ENCODE measurements around the gene RPS19.

The RPS19 gene

GRCh38 chr19:41859618-41860418, at the start of gene RPS19:
RPS19 (plus strand) TSS chr19:41860255; CDS start chr19:41860775, 520 bp downstream.
- peak within 1 kb of the TSS; percentile 99 for H3K4me3 ChIP-seq (ENCODE audit: low read depth, low read length)
- in situ Hi-C loops (cut with HindIII; ENCODE audit: low pct_ligation_motif_present, low sequenced_read_pairs) = no loop called here
- no peaks in the 10 kb centered on the region for H3K27me3 ChIP-seq (replicated peaks)
- H3K36me3 ChIP-seq (replicated peaks) = peaks cover 41% of the 10 kb centered on the region
- H3K27ac ChIP-seq = peak within 1 kb of the TSS; percentile 82
- peak; percentile 71 for TF ChIP-seq CTCF (IDR thresholded peaks at IDR 0.05; ENCODE audit: low read depth, low read length, missing control alignments)
- peak; percentile 95 for DNase-seq

GRCh38 chr19:41810301-41810700, 49.8 kb upstream of the RPS19 start:
- Histone ChIP-seq H3K27ac (no peak overlapping the region), H3K36me3 (replicated peaks) (no peaks in the 10 kb centered on the region), H3K4me3 (ENCODE audit: low read depth, low read length) (no peak overlapping the region), H3K27me3 (replicated peaks) (no peaks in the 10 kb centered on the region)
- no peak for TF ChIP-seq CTCF (IDR thresholded peaks at IDR 0.05; ENCODE audit: low read depth, low read length, missing control alignments)
- in situ Hi-C loops (cut with HindIII; ENCODE audit: low pct_ligation_motif_present, low sequenced_read_pairs) = no loop called here
- no peak for DNase-seq

- in situ Hi-C loops (cut with HindIII; ENCODE audit: low pct_ligation_motif_present, low sequenced_read_pairs) = no loop called here
- no peak overlapping the region for H3K4me3 ChIP-seq (ENCODE audit: low read depth, low read length)
- H3K27me3 ChIP-seq (replicated peaks) = no peaks in the 10 kb centered on the region
- no peaks in the 10 kb centered on the region for H3K36me3 ChIP-seq (replicated peaks)
- DNase-seq = no peak
- H3K27ac ChIP-seq = no peak overlapping the region
- no peak for TF ChIP-seq CTCF (IDR thresholded peaks at IDR 0.05; ENCODE audit: low read depth, low read length, missing control alignments)
These were observed 49.0 kb upstream of the RPS19 start for GRCh38 chr19:41811036-41811435.

- no peak overlapping the region for H3K27ac ChIP-seq
- H3K36me3 ChIP-seq (replicated peaks) = no peaks in the 10 kb centered on the region
- in situ Hi-C loops (cut with HindIII; ENCODE audit: low pct_ligation_motif_present, low sequenced_read_pairs) = no loop called here
- no peaks in the 10 kb centered on the region for H3K27me3 ChIP-seq (replicated peaks)
- DNase-seq = no peak
- H3K4me3 ChIP-seq (ENCODE audit: low read depth, low read length) = no peak overlapping the region
- TF ChIP-seq CTCF (IDR thresholded peaks at IDR 0.05; ENCODE audit: low read depth, low read length, missing control alignments) = no peak
These were observed 48.1 kb upstream of the RPS19 start for GRCh38 chr19:41811981-41812380.

GRCh38 chr19:41813911-41814310, 46.1 kb upstream of the RPS19 start:
- no peaks in the 10 kb centered on the region for H3K27me3 ChIP-seq (replicated peaks)
- no peaks in the 10 kb centered on the region for H3K36me3 ChIP-seq (replicated peaks)
- in situ Hi-C loops (cut with HindIII; ENCODE audit: low pct_ligation_motif_present, low sequenced_read_pairs) = no loop called here
- no peak for DNase-seq
- no peak overlapping the region for H3K4me3 ChIP-seq (ENCODE audit: low read depth, low read length)
- H3K27ac ChIP-seq = no peak overlapping the region
- no peak for TF ChIP-seq CTCF (IDR thresholded peaks at IDR 0.05; ENCODE audit: low read depth, low read length, missing control alignments)

GRCh38 chr19:41815301-41815700, 44.8 kb upstream of the RPS19 start:
- DNase-seq = no peak
- no peaks in the 10 kb centered on the region for H3K27me3 ChIP-seq (replicated peaks)
- no peak overlapping the region for H3K27ac ChIP-seq
- H3K36me3 ChIP-seq (replicated peaks) = no peaks in the 10 kb centered on the region
- in situ Hi-C loops (cut with HindIII; ENCODE audit: low pct_ligation_motif_present, low sequenced_read_pairs) = no loop called here
- TF ChIP-seq CTCF (IDR thresholded peaks at IDR 0.05; ENCODE audit: low read depth, low read length, missing control alignments) = no peak
- H3K4me3 ChIP-seq (ENCODE audit: low read depth, low read length) = no peak overlapping the region
